ENCODE data around the gene KIAA0825. TPM values are rescaled to one million over a fixed set of nuclear protein-coding genes. Genes with fewer than 3 reads are reported as not detected.
"Not testable (repeated sequence)": the region's sequence is repeated elsewhere in the genome, so short reads cannot be mapped to it uniquely, and the experiment has no call there.

The KIAA0825 gene
- total RNA-seq, 1 donor from 2014 or later: 0.28 TPM

DNA sequence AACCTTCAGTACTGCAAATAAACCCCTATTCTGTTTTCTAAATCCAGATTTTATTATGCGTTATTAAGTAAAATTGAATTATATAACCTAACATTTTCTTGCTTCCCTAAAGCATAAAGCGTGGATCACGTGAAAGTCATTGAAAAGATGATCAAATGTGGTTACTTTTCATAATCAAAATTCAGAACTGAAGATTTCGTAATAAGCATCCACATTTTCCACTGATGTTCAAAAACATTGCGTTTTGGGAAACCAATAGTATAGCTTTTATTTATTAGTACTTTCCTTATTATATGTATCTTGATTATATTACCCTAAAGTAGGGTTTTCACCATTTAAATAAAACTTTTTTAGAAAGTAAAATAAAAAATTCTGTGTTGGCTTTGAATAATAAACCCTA, 1.9 kb upstream of the KIAA0825 start:
- no peak overlapping the region for H3K27ac Mint-ChIP-seq
- H3K27me3 Mint-ChIP-seq: no peaks in the 10 kb centered on the region
- H3K4me3 Mint-ChIP-seq: peak overlapping the region; percentile 95
- no peaks in the 10 kb centered on the region for H3K9me3 Mint-ChIP-seq
- intact Hi-C loops (cut with micrococcal nuclease): no loop called here
- no peaks in the 10 kb centered on the region for H3K36me3 Mint-ChIP-seq (ENCODE audit: low read depth)
- H3K4me1 Mint-ChIP-seq: peaks cover 32% of the 10 kb centered on the region
- DNase-seq: no peak

DNA sequence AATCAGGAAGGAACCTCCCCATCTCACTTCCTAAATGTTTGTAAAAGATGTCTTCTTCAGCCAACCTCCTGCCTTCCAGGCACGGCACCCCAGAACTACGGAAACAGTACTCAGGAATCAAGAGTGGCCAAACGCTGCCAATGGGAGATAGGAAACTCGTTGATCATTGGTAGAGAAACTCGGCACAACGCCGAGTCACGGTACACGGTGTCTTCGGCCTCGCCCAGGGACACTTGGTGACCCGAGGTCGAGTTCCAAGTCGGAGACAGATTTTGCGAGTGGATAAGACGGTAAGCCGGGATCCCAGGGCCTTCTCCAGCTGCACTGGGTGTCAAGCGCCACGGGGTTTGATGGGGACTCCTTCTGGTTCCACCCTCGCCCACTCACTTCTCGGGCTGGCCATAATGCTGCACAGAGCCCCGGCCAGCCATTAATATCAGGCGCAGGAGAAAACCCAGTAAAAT, 343 bp downstream of the KIAA0825 start:
- Mint-ChIP-seq H3K4me1 (peaks cover 28% of the 10 kb centered on the region), H3K27ac (peak overlapping the region; percentile 91), H3K36me3 (ENCODE audit: low read depth) (no peaks in the 10 kb centered on the region), H3K27me3 (no peaks in the 10 kb centered on the region), H3K9me3 (no peaks in the 10 kb centered on the region), H3K4me3 (peak overlapping the region; percentile 95)
- DNase-seq: peak; percentile 83
- intact Hi-C loops (cut with micrococcal nuclease): loop anchor here (1.0 to 5.0 kb wide), 6 partner anchors 15 to 233 kb away; no protein-coding TSS in a partner anchor

DNA sequence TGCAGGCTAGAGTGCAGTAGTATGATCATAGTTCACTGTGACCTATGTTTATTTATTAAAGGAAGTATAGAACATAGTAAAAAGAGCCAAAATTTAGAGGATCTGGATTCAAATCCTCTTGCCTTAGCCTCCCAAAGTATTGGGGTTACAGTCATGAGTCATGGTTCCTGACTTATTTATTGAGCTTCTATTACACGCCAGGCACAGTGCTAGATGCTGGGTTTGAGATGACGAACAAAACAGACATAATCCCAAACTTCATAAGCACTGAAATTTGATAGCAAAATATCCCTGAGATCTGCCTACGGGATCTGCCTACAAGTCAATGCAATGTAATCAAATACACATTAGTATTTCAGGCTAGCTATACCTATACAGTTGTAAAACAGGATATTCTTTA, 2.5 kb downstream of the KIAA0825 start:
- intact Hi-C loops (cut with micrococcal nuclease): loop anchor here (2.0 to 5.0 kb wide), 3 partner anchors 71 to 123 kb away; no protein-coding TSS in a partner anchor
- H3K4me1 Mint-ChIP-seq: peaks cover 23% of the 10 kb centered on the region
- H3K36me3 Mint-ChIP-seq (ENCODE audit: low read depth): no peaks in the 10 kb centered on the region
- H3K27me3 Mint-ChIP-seq: no peaks in the 10 kb centered on the region
- no peak for DNase-seq
- no peak overlapping the region for H3K27ac Mint-ChIP-seq
- no peaks in the 10 kb centered on the region for H3K9me3 Mint-ChIP-seq
- no peak overlapping the region for H3K4me3 Mint-ChIP-seq

DNA sequence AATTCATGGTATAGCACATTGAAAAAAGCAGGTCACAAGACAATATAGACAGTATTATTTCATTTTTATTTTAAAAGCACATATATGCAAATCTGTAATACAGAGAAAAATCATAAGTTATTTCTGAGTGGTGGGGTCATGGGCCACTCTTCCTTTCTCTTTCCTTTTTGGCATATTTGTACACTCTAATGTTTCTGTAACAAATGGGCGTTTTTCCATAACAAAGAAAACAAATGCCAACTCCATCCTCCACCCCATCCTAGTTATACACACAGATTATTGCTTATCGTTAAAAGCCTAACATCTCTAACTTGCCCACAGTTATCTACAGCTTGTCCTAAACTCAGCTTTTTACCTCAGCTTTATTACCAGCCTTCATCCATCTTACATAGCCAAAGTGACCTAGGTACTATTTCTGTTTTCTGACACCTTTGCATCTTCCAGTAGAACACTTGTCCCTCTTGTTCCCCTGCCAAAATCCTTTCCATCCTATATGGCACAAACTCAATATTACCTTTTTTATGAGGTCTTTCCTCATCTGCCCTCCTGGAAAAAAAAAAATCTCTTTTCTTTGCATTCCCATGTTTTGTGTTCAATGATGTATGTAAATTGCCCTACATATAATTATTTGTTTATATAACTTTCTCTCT, 4.1 kb downstream of the KIAA0825 start:
- Mint-ChIP-seq H3K36me3 (ENCODE audit: low read depth) (no peaks in the 10 kb centered on the region), H3K27ac (no peak overlapping the region), H3K27me3 (no peaks in the 10 kb centered on the region), H3K9me3 (no peaks in the 10 kb centered on the region), H3K4me3 (no peak overlapping the region), H3K4me1 (peaks cover 19% of the 10 kb centered on the region)
- no peak for DNase-seq
- intact Hi-C loops (cut with micrococcal nuclease): no loop called here

DNA sequence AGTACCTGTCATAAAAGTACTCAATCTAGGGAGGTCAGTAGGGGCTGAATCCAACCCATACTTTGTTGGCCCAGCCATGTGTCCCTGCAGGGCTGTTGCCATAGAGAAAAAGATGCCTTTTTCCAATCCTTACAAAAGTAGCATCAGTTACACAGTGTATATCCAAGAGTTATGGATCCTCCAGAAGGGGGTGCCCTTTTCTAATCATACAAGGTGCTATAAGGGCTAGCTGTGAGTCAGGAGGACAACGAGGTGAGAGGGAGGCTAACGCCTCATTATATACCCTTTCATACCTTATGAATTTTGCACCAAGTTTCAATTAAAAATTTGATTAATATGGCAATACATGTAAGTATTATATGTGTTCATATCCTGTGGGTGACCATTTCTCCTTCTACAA, 4.8 kb downstream of the KIAA0825 start:
- H3K4me3 Mint-ChIP-seq: no peak overlapping the region
- H3K27me3 Mint-ChIP-seq: no peaks in the 10 kb centered on the region
- no peak for DNase-seq
- H3K9me3 Mint-ChIP-seq: no peaks in the 10 kb centered on the region
- H3K27ac Mint-ChIP-seq: no peak overlapping the region
- intact Hi-C loops (cut with micrococcal nuclease): loop anchor here (1.0 kb wide), 1 partner anchor 237 kb away; no protein-coding TSS in a partner anchor
- H3K4me1 Mint-ChIP-seq: peaks cover 17% of the 10 kb centered on the region
- no peaks in the 10 kb centered on the region for H3K36me3 Mint-ChIP-seq (ENCODE audit: low read depth)

DNA sequence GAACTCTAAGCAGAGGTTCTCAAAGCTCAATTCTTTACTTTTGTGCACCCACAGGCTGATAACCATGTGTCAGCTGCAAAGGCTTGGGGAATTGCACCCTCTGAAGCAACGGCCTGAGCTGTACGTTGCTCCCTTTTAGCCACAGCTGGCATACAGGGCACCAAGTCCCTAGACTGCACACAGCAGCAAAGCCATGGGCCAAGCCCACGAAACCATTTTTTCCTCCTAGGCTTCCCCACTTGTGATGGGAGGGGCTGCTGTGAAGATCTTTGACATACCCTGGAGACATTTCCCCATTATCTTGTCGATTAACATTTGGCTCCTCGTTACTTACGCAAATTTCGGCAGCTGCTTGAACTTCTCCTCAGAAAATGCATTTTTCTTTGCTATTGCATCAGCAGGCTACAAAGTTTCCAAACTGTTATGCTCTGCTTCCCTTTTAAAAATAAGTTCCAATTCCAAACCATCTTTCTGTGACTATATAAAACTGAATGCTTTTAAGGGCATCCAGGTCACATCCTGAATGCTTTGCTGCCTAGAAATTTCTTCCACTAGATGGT, 23.0 kb downstream of the KIAA0825 start:
- Mint-ChIP-seq H3K4me1 (no peaks in the 10 kb centered on the region), H3K4me3 (no peak overlapping the region), H3K27ac (no peak overlapping the region), H3K36me3 (ENCODE audit: low read depth) (no peaks in the 10 kb centered on the region), H3K9me3 (peaks cover 11% of the 10 kb centered on the region), H3K27me3 (peaks cover 8% of the 10 kb centered on the region)
- no peak for DNase-seq
- intact Hi-C loops (cut with micrococcal nuclease): no loop called here

DNA sequence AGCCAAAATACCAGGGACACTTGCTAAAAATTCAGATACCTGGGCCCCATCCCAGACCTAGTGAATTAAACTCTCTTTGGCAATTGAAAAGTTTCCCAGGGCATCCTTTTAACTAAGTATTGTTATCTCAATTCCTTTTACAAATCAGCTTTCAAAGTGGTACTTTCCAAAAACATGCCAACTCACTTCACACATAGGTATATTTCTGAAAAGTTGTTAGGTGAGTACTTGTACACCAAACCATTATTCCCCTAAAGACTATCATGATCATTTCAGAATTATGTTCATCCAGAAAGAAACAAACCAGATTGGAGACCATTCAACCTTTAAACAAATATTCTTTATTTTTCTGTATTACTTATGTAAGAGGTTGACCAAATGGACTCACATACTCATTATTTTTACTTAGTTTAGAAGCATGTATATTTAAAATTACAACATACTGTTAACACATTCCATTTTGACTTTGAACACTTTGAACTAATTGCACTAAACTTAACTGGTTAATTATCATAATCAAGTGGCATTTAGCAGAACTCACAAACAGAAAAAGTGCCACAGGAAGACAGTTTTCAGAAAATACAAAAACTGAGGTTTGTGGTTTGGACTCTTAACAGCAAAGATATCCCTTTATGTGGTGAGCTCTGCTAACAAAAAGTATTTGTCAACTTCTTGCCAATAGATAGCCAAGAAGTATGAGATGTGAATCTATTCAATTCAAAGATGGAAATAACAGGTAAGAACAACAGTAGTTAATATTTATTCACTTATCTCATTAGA, 40.7 kb downstream of the KIAA0825 start:
- H3K36me3 Mint-ChIP-seq (ENCODE audit: low read depth): peaks cover 4% of the 10 kb centered on the region
- H3K9me3 Mint-ChIP-seq: no peaks in the 10 kb centered on the region
- H3K27me3 Mint-ChIP-seq: no peaks in the 10 kb centered on the region
- H3K4me3 Mint-ChIP-seq: peak overlapping the region; percentile 36
- peaks cover 42% of the 10 kb centered on the region for H3K4me1 Mint-ChIP-seq
- intact Hi-C loops (cut with micrococcal nuclease): loop anchor here (1.0 kb wide), 1 partner anchor 216 kb away; no protein-coding TSS in a partner anchor
- H3K27ac Mint-ChIP-seq: peak overlapping the region; percentile 20
- peak; percentile 75 for DNase-seq

DNA sequence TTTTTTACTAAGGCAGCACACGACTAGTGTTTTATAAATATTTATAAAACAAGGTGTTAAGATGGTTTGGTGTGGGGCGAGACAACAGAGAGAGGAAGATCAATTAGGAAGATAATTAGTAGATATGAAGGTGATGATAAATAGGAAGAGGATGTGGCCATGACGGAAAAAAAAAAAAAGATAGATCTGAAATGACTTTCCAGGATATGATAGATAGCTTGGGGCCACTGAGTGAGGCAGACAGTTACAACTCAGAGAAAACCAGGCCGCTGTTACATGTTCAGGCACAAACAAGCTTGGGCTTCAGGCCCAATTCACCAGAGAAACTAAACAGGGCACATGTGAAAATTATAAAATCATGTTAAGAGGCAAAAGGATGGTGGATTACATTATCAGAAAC, 43.2 kb downstream of the KIAA0825 start:
- H3K27me3 Mint-ChIP-seq: no peaks in the 10 kb centered on the region
- peaks cover 4% of the 10 kb centered on the region for H3K36me3 Mint-ChIP-seq (ENCODE audit: low read depth)
- peaks cover 40% of the 10 kb centered on the region for H3K4me1 Mint-ChIP-seq
- DNase-seq: no peak
- H3K4me3 Mint-ChIP-seq: no peak overlapping the region
- intact Hi-C loops (cut with micrococcal nuclease): loop anchor here (2.0 kb wide), 1 partner anchor 44 kb away; the partner anchor contains the start of genes KIAA0825 and SLF1
- peak overlapping the region; percentile 27 for H3K27ac Mint-ChIP-seq
- no peaks in the 10 kb centered on the region for H3K9me3 Mint-ChIP-seq

DNA sequence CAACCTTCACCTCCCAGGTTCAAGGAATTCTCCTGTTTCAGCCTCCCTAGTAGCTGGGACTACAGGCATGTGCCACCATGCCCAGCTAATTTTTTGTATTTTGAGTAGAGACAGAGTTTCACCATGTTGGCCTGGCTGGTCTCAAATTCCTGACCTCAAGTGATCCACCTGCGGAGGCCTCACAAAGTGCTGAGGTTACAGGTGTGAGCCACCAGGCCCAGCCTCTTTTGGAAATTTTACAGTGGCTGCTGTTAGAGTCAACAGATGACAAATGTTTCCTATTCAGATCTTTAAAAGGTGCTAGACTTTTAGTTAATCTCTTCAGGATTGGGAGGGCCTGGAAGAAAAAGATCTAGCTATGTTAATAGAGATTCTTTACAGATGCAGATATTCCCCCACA, 45.1 kb downstream of the KIAA0825 start:
- H3K27ac Mint-ChIP-seq; H3K27me3 Mint-ChIP-seq; DNase-seq; H3K36me3 Mint-ChIP-seq (ENCODE audit: low read depth); intact Hi-C loops (cut with micrococcal nuclease); H3K9me3 Mint-ChIP-seq; H3K4me3 Mint-ChIP-seq: not testable (repeated sequence)
- peaks cover 33% of the 10 kb centered on the region for H3K4me1 Mint-ChIP-seq

DNA sequence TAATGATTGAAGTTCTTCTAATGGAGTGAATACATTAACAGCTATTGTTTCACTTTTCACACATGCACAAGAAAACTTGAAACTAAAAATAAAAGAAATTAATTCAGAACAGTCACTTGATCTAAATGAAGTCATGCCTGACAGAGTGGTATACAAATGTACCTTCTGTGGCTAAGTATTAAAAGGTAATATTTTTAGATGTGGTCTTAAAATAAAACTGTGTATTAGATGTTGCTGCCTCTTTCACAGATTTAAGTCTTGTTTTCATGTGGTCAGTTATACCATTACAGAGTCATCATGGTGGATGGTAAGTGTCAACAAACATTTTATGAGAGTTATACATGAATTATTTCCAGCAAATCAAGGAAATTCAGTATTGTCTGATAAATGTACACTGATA, 47.0 kb downstream of the KIAA0825 start:
- no peak for DNase-seq
- H3K36me3 Mint-ChIP-seq (ENCODE audit: low read depth): peaks cover 4% of the 10 kb centered on the region
- no peaks in the 10 kb centered on the region for H3K9me3 Mint-ChIP-seq
- H3K27me3 Mint-ChIP-seq: no peaks in the 10 kb centered on the region
- H3K4me3 Mint-ChIP-seq: no peak overlapping the region
- H3K4me1 Mint-ChIP-seq: peaks cover 19% of the 10 kb centered on the region
- no peak overlapping the region for H3K27ac Mint-ChIP-seq
- intact Hi-C loops (cut with micrococcal nuclease): no loop called here

DNA sequence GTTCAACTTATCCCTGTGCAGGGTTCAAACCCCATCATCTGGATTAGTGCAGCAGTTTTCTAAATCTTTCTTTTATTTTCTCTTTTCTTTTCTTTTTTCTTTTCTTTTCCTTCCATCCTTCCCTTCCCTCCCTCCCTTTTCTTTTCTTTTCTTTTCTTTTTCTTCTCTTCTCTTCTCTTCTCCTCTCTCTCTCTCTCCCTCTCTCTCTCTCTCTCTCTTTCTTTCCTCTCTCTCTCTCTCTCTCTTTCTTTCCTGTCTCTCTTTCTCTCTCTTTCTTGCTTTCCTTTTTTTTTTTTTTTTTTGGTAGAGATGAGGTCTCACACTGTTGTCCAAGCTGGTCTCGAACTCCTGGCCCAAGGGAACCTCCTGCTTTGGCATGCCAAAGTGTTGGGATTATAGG, 53.6 kb downstream of the KIAA0825 start:
- H3K9me3 Mint-ChIP-seq: no peaks in the 10 kb centered on the region
- H3K36me3 Mint-ChIP-seq (ENCODE audit: low read depth): no peaks in the 10 kb centered on the region
- H3K4me3 Mint-ChIP-seq: no peak overlapping the region
- H3K4me1 Mint-ChIP-seq: no peaks in the 10 kb centered on the region
- no peak overlapping the region for H3K27ac Mint-ChIP-seq
- peaks cover 4% of the 10 kb centered on the region for H3K27me3 Mint-ChIP-seq
- DNase-seq: no peak
- intact Hi-C loops (cut with micrococcal nuclease): no loop called here

DNA sequence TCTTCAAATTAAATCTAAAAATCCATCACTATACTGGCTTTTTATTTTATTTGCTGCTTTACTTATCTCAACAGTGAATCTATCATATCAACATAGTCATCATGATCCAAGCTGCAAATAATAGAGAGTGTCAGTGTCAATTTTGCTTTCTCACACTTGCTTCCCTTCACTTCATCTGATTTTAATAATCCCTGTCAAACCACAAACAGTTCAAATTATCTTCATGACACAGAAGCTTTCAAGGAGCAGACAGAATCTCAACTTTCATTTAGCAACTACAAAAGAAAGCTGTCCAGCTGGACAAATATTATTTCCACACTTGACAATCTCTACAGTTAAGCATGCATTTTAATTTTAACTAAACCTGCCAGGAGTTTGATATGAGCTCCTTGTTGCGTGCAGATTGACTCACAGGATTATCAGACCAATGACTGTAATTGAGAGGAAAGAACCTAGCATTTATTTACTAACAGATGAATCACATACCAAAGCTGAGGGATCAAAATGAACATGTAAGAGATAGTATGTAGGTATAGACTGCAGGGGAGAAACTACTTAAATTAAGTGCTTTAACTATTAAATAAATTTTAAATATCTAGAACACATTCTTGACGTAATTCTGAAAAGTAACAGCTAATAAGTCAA, 56.0 kb downstream of the KIAA0825 start:
- Mint-ChIP-seq H3K27ac (no peak overlapping the region), H3K9me3 (no peaks in the 10 kb centered on the region), H3K4me3 (no peak overlapping the region), H3K4me1 (no peaks in the 10 kb centered on the region), H3K36me3 (ENCODE audit: low read depth) (no peaks in the 10 kb centered on the region), H3K27me3 (peaks cover 7% of the 10 kb centered on the region)
- no peak for DNase-seq
- intact Hi-C loops (cut with micrococcal nuclease): no loop called here

DNA sequence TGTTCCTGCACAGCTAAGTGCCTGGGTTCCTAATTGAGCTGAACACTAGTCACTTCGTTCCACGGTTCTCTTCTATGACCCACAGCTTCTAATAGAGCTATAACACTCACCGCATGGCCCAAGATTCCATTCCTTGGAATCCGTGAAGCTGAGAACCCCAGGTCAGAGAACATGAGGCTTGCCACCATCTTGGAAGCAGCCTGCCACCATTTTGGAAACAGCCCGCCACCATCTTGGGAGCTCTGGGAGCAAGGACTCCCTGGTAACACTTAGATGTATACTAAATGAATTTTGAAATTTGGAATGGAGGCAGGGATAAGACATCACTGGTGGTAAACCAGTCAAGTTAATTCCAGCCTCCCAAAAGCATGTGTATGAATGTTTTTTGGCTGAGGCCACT, 60.4 kb downstream of the KIAA0825 start:
- Mint-ChIP-seq H3K36me3 (ENCODE audit: low read depth) (no peaks in the 10 kb centered on the region), H3K4me3 (no peak overlapping the region), H3K27ac (no peak overlapping the region), H3K27me3 (peaks cover 3% of the 10 kb centered on the region), H3K9me3 (no peaks in the 10 kb centered on the region), H3K4me1 (no peaks in the 10 kb centered on the region)
- intact Hi-C loops (cut with micrococcal nuclease): no loop called here
- DNase-seq: no peak

DNA sequence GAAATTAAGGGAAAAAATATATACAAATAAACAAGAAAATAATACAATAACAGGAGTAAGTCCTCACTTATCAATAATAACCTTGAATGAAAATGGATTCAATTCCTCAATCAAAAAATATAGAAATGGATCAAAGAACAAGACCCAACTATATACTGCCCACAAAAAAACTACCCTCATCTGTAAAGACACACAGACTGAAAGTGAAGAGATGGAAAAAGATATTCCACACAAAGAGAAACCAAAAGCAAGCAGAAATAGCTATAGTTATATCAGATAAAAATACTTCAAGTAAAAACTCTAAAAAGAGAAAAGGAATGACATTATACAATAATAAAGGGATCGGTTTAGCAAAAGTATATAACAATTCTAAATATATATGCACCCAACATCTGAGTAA, 66.5 kb downstream of the KIAA0825 start:
- peaks cover 6% of the 10 kb centered on the region for H3K4me1 Mint-ChIP-seq
- no peak overlapping the region for H3K4me3 Mint-ChIP-seq
- H3K27me3 Mint-ChIP-seq: peaks cover 4% of the 10 kb centered on the region
- intact Hi-C loops (cut with micrococcal nuclease): no loop called here
- H3K27ac Mint-ChIP-seq: no peak overlapping the region
- peaks cover 9% of the 10 kb centered on the region for H3K9me3 Mint-ChIP-seq
- DNase-seq: no peak
- H3K36me3 Mint-ChIP-seq (ENCODE audit: low read depth): no peaks in the 10 kb centered on the region
